Epidermal melanocyte (primary cell): ENCODE results near the gene SLC16A8.

Source experiments
- DNase-seq: peaks from one replicate; pipeline ENCODE4 v3.0.0; 2011; ENCODE audit warnings: low spot score; ENCODE audit not compliant: insufficient read length

The SLC16A8 gene

DNA sequence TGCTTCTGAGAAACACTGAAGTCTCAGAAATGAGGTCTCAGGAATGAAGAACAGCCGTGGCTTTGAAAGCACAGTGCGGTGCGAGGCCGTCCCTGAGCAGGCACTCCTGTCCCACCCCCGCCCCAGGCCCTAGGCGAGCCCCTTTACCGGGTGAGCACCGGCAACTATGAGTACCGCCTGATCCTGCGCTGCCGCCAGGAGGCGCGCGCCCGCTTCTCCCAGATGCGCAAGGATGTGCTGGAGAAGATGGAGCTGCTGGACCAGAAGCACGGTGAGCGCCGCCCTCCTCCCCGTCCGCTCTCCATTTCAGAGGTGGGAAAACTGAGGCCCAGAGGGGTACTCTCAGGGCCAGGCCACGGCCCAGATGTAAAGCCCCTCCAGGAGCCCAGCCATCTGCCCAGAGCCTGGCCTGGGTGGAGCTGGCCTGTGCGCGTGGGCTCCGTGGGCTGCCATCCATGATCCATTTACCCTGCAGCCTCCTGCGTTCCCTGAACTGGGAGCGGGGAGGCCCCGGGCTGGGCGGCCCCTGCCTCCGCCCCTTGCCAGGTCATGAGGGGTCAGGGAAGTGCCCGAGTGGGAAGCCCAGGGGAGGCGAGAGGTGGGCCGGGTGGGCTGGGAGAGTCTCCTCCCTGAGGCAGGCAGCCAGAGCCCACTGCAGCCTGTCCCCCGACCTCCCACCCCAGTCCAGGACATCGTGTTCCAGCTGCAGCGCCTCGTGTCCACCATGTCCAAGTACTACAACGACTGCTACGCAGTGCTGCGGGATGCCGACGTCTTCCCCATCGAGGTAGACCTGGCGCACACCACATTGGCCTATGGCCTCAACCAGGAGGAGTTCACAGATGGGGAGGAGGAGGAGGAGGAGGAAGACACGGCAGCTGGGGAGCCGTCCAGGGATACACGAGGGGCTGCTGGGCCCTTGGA, 9.5 kb downstream of the SLC16A8 start:
- DNase-seq: no peak

DNA sequence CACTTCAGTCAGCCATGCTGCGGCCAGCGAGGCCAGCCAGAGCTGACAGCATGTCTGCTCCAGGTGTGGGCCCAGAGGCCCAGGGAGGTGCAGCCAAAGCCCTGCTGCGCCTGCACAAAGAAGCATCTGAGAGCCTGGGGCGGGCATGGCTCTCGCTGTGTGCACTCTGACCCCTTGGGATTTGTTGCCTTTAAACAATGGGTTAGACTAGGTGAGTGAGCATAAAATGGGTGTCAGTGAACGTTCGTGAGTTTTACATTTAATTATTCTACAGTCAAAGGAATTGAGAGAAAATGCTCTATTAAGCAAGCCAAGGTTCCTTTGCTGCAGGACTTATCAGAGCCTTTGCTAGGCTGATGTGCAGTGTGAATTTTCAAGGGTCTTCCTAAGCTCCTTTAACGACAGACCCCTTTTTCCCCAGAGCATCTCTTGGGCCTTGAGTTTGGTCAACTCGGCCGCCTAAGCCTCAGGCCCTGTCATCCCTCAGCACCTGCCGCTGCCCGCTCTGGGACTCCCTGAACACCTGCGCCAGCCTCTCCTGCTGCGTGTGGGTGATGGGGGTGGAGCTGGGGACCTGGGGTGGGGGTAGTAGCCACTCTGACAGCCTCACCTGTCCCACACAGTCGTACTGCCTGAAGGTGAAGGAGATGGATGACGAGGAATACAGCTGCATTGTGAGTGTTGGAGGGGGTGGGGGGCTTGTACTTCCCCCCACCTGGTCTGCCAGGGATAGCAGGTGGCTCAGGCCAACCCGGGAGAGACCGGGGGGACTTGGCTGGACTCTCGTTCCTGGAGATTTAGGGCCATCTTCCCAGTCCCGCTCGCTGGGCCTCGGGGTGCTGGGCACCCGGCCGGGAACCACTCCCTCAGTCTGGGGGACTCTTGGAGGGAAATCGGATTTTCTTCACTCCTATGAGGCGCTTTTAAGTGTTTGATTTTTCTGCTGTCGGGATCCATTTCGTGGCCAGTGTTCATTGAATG, 10.5 kb downstream of the SLC16A8 start:
- no peak for DNase-seq

DNA sequence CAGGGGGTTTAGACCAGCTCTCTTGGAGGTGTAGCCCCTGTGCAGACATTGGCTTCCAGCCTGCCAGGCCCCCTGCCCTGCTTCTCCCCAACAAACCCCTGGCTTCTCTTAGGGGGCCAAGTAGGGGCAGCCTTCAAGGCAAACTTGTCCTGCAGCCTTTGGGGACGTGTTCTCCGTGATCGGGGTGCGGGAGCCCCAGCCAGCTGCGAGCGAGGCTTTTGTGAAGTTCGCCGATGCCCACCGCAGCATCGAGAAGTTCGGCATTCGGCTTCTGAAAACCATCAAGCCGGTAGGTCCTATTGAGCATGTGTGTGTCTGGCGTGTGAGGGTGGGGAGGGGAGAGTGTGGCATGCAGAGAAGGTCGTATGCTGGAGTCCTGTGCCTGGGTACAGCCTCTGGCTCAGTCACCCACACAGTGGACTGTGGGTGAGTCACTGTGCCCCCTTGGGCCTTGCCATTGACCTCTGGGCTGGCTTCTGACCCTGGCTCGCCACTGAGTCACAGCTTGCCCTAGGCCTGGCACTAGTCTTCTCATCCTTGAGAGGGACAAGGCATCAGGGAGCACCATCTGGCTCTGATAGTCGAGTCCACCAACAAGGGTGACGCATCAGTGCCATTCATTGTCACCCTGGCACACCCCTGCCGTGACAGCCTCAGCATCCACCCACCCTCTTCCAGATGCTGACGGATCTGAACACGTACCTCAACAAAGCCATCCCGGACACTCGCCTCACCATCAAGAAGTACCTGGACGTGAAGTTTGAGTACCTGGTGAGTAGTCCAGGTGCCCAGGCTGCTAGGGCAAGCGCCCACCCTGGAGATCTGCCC, 11.4 kb downstream of the SLC16A8 start:
- no peak for DNase-seq

DNA sequence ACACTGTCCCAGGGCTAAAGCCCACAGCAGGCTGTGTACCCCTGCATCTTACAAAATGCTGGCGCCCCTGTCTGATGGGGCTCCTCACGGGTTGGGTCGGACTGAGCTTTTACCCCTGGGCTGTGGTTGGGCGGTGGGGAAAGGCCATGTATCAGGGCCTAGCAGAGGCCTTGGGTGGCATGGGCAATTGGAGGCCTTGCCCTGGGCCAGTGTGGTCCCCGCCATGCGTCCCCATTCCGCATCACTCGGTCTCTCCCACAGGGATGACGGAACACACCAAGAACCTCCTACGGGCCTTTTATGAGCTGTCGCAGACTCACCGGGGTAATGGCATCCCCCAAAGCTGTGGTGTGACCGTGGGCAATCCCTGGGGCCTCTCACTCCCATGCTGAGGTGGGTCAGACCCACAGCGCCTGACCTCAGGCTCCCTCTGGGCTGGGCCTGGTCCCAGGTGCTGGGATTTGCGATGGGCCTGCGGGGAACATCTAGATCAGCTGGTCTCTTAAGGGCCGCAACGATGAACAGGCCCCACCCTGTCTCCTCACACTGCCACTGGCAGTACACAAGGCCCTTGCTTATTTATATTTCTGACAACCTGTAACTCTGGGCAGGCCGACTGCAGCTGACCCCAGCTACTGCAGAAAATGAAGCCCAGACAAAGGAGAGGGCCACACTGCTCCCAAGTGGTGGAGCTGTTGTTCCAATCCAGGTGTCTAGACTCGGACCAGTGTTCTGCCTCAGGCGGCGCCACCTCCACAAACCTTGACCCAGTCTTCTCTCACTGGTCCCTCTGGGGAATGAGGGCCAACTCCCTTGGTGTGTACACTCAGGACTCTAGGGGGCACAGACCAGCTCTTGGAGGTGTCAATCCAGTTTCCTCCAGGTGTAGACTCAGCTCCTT, 12.3 kb downstream of the SLC16A8 start:
- no peak for DNase-seq

DNA sequence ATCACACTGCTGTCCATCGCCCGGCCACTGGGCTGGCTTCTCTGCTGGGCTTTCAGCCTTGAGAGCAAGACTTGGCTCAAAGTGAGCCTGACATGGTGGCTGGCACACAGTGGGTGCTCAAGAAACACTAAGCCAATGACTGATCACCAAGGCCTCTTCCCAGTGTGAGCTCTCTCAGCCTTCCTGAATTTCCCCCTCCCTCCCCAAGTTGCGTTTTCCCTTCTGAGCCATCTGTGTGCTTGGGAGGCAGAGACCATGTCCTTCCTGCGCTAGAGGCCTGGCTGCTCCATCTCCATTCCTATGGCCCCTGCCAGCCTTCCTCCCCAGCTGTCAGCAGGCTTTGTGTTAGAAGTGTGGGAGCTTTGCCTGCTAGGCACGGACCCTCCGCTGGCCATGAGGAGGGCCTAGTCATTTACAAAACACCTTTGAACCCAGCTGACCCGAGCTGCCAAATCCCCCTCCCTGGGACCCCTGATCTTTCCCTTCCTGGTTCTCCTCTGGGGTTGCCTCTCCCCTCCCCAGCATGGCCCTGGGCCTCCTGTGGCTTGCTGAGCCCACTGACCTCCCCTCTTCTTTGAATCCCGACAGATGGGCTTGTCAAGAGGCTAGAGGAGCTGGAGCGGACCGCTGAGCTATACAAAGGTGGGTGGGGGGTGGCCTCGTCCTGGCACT, 13.6 kb downstream of the SLC16A8 start:
- DNase-seq: no peak

DNA sequence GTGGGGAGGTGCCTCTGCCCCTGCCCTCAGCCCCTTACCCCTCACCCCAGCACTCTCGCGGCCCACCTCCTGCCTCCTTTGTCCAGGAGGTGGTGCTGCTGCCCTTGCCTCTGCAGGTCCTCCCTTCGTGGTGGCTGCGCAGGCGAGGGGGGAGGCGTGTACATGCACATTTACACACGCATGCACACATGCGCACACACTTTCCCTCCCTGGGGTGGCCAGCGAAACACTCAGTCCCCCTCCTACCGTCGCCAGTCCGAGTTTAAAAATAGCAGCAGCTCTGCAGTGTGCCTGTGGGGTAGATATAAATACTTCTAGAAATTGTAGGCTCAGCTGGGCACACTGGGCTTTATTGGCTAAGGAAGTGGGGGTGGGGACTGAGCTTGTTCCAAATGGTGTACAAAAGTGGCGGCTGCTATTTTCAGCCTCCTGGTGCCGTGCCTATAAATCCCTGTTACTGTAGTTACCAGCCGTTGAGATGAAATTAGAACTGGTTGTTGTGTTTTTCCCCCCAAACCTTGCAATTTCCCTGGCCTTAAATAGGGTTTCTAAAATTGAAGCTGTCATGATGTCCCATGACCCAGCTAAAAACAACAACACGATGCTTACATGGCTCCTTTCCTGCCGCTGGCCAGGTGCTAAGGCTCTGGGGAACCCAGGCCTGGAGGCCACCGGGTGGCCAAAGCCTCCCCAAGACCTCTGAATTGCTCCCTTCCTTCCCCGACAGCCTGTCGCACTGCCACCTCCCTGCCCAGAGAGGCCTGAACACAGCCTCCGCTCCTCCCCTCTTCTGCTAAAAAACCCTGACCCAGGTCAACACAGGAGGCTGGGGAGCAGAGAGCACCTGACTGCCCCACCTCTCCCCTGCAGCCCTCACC, 14.4 kb downstream of the SLC16A8 start:
- peak; percentile 83 for DNase-seq

DNA sequence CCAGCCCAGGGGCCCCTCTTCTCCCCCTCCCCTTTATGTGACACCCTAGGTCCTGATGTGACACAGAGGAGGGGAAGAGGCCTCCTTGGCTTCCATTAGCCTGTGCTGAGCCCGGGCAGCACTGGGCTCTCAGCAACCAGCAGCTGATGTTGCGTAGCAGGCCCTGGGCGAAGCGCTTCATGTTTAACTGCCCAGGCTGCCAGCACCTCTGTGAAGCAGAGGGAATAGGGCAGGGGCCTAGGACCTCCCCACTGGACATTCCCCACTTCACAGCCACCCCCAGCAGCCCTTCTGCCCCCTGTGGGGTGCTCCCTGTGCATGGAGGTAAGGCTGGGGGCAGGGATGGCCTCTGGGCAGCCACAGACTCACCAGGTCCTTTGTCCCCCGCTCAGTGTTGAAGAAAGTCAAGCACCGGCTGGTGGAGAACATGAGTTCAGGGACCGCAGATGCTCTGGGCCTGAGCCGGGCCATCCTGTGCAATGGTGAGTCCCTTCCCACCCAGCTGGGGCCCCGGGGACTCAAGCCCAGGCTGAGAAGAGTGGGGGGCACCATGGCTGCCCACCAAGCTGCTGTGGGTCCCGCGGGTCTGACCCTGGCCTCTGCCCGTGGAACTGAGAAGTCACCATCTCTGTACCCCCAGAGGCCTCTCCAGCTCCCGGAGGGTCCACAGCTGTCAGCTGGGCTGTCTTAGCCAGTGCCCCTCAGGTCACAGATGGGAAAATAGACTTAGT, 15.2 kb downstream of the SLC16A8 start:
- no peak for DNase-seq

DNA sequence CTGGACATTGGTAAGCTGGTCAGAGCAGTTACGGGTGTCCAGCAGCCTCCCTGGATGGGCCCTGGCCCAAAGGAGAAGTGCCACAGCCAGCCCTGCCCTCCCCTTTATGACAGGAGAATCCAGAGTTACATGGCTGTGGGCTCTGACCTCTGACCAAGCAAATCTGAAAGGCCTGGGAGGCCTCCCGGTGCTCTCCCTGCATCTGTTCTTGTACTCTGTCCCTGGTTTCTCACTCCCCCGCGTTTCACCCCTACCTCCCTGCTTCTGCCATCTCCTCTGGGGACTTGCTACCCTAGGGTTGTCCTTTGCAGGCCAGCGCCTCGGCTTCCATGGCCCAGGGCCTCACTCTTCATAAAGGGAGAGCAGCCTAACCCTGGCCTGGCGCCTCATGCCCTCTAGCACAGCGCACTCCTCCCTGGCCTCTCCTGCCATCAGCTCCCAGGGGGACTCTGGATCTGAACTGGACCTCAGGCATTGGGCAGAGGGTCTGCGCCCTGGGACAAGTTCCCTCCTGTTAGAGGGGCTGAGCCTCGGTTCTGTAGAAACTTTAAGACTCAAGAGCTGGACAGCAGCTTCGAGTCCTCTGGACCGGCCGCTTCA, 16.1 kb downstream of the SLC16A8 start:
- DNase-seq: no peak

DNA sequence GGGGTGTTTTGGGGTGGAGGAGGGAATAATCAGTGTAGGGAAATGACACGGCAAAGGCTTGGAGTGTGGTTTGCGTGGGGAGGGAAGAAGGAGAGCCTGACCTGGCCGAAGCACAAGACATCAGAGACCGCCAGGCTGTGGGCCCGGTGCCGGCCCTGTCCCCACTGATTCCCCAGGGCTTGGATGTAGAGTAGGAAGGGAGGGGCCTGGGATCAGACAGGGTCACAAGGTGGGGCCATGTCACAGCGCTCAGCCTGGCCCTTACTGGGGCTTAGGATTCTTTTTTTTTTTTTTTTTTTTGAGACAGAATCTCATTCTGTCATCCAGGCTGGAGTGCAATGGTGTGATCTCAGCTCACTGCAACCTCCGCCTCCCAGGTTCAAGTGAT, 17.0 kb downstream of the SLC16A8 start:
- no peak for DNase-seq

DNA sequence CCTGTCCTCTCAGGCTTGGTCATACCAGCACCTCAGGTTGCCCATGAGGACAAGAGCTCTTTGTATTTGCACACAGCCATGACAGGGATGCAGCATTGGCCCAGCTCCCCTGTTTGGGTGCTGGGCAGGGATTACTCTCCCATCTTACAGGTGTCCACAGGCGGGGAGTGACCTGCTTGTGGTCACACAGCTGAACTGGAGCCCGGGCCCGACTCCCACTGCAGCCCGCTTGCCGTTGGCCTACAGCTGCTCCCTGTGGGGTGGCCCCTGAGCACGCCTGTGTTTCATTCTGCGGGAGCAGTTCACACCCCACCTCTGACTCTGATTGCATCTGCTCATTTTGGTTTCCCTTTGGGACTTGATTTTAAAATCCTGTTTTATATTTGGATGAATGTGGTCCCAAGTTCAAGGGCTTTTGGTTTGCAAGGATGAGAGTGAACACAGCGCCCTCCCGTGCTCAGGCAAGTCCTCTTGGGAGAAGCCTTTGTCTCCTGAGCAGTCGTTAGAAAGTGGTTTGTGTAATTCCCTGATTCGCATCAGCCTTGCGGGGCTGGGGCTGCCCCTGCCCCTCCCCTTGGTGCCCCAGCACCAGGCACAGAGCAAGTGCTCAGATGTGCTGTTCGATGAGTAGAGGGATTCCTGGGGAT, 17.5 kb downstream of the SLC16A8 start:
- DNase-seq: no peak

DNA sequence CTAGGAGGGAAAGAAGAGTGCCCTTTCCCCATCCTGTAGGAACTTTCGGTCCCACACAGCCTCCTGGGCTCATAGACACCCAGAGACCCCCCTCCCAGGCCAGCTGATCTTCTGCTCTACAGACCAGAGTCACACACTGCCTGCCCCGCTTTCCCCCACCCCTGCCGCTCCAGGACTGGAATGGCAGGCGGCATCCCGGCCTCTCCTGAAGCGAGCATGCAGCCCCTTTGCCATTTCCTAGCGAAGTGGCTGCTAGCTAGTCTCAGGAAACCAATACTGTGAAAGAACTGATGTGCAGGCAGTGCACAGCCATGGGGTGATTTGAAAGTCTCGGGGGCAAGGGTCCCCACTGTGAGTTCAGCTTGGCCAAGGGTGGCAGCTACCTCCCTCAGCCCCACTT, 18.4 kb downstream of the SLC16A8 start:
- DNase-seq: no peak

DNA sequence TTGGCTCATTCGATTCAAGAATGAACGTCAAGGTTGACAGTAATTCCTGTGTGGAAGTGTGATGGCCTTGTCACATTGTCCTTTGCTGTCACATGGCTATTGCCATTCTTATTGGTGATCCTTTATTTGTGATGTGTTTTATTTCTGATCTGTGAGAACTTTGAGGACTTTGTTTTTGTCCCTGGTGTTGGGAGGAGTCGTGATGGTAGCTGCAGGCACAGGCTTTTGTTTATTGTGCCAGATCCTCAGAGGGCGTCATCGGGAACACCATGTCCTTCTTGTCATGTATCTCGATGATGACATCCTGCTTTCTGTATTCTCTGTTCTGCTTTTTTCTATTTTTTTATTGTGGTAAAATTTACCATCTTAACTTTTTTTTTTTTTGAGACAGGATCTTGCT, 21.2 kb downstream of the SLC16A8 start:
- no peak for DNase-seq

DNA sequence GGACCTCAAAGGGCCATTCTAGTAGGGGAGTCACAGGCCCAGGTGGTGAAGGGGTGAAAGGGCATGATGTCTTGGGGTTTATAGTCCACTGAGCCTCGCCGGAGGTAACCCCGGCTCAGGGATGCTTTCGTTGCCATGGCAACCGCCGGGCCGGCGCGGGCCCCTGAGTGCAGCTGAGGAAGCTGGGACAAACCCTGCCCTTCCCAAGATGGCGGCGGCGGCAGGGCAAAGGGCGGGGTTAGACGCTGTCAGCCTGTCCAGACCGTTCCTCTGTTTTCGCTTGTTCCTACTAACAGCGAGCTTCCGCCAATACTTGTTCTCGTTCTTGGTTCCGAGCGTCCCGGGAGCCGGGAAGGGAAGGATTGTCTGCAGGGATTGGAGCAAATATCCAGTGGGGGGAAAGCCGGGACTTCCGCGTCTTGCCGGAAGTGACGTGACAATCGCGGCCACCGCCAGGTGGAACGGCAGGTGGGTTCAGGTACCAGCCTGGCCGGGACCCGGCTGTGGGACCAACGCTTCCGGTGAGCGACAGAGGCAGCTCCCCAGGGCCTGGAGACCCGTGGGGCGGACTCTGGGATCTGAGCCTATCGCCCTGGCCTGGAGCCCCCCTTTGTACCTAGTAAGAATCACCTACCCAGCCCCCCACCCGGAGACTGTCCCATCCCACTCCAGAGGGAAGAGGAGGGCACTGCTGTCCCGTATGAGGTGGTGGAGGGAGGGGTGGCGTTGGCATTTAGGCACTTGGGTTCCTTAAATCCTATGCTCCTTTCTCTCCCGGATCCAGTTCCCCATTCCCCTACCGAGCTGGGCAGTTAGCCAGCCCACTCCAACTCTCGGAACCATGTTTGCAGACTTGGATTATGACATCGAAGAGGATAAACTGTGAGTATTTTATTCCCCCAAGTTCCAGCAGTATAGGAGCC, 26.8 kb downstream of the SLC16A8 start, which contains the start of gene PICK1:
TSS of gene PICK1 (plus strand) at position 436 of the 923 bp plus-strand sequence. CDS start at position 842, 406 bp downstream.
- peak; percentile 97 for DNase-seq

DNA sequence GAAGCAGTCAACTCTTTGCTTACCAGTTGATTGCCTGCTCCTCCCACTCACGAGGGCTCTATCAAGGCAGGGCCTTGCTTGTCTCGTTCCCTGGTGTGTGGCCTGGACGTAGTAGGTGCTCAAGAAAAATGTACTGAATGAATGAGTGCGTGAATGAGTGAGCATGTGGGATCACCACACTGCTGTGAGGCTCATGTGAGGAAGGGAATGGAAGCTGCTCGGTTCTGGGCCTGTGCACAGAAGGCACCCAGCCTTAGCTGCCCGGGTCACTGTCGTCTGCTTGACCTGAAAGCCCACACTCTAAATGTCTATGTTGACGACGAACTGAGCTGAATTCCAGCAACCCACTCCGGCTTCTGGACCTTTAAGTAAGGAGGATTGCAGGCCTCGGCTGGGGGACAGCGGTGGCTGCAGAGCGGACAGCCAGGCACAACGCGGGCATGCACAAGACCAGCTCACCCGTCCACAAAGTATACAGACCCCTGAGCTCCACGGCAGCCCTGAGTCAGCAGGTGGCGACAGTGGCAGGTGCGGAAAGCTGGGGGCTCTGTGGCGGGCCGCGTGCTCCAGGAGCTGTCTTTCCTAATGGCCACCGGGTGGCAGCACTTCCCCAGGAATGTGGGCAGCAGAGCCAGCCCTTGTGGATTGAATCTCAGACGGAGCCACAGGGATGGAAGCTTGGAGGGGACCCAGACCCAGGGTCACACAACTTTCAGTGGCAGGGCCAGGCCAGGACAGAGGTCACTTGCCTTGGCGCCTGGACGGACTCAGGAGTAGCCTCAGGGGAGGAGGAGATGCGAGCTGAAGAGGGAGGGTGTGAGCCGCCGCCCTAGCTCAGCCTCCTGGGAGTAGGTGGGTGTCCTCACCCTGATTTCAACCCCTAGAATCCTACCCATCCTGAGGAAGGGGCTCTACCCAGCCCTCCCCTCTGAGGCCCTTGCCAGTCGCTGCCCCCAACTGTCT, 31.8 kb downstream of the SLC16A8 start:
- peak; percentile 75 for DNase-seq

DNA sequence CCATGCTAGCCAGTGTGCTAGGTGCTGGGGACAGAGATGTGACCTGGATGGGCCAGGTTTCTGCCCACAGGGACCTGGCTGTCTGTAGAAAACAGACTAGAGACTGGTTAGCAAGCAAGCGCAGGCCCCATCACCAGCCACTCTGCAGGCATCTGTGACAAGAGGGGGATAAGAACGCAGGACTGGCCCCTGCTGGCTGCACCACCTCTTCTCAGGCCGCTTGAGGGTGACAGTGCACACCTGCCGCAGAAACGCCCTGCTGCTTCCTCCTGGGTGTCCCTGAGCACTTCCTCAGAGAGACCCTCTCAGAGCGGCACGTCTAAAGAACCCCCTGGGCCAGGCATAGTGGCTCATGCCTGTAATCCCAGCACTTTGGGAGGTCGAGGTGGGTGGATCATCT, 32.7 kb downstream of the SLC16A8 start:
- no peak for DNase-seq
